ENCODE measurements around the gene AP2A1.

GRCh38 chr19:49749771-49750170, 17.0 kb upstream of the AP2A1 start:
- TF ChIP-seq ZBTB10 (CRISPR knock-in tag; IDR thresholded peaks at IDR 0.05; ENCODE audit: borderline replicate concordance) (no peak), ZBTB7A (CRISPR knock-in tag; IDR thresholded peaks at IDR 0.05) (no peak), HOMEZ (CRISPR knock-in tag; IDR thresholded peaks at IDR 0.05; ENCODE audit: low read depth) (no peak), BHLHE40 (IDR thresholded peaks at IDR 0.05; ENCODE audit: low read length) (no peak), ATF2 (CRISPR knock-in tag; IDR thresholded peaks at IDR 0.05) (no peak), CTCF (CRISPR knock-in tag; IDR thresholded peaks at IDR 0.05) (no peak), SIN3A (IDR thresholded peaks at IDR 0.05; ENCODE audit: borderline replicate concordance, low read depth, low read length) (no peak), RNF2 (conservative IDR thresholded peaks at IDR 0.05; ENCODE audit: low read depth) (no peak), HMG20B (CRISPR knock-in tag; conservative IDR thresholded peaks at IDR 0.05) (no peak)
- TF ChIP-seq, protein P1, sequence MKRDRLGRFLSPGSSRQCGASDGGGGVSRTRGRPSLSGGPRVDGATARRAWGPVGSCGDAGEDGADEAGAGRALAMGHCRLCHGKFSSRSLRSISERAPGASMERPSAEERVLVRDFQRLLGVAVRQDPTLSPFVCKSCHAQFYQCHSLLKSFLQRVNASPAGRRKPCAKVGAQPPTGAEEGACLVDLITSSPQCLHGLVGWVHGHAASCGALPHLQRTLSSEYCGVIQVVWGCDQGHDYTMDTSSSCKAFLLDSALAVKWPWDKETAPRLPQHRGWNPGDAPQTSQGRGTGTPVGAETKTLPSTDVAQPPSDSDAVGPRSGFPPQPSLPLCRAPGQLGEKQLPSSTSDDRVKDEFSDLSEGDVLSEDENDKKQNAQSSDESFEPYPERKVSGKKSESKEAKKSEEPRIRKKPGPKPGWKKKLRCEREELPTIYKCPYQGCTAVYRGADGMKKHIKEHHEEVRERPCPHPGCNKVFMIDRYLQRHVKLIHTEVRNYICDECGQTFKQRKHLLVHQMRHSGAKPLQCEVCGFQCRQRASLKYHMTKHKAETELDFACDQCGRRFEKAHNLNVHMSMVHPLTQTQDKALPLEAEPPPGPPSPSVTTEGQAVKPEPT (CRISPR knock-in tag; IDR thresholded peaks at IDR 0.05; ENCODE audit: low read depth), result no peak
- TF ChIP-seq, protein P2, sequence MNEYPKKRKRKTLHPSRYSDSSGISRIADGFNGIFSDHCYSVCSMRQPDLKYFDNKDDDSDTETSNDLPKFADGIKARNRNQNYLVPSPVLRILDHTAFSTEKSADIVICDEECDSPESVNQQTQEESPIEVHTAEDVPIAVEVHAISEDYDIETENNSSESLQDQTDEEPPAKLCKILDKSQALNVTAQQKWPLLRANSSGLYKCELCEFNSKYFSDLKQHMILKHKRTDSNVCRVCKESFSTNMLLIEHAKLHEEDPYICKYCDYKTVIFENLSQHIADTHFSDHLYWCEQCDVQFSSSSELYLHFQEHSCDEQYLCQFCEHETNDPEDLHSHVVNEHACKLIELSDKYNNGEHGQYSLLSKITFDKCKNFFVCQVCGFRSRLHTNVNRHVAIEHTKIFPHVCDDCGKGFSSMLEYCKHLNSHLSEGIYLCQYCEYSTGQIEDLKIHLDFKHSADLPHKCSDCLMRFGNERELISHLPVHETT (CRISPR knock-in tag; conservative IDR thresholded peaks at IDR 0.05), result no peak
- TF ChIP-seq, protein P3, sequence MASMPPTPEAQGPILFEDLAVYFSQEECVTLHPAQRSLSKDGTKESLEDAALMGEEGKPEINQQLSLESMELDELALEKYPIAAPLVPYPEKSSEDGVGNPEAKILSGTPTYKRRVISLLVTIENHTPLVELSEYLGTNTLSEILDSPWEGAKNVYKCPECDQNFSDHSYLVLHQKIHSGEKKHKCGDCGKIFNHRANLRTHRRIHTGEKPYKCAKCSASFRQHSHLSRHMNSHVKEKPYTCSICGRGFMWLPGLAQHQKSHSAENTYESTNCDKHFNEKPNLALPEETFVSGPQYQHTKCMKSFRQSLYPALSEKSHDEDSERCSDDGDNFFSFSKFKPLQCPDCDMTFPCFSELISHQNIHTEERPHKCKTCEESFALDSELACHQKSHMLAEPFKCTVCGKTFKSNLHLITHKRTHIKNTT (CRISPR knock-in tag; IDR thresholded peaks at IDR 0.05), result no peak
